BLaER1 treated with 17β-estradiol and CSF1 and Interleukin-3, amounts not matched to agents 10 nM and 100 nM (cell line): ENCODE data around the gene ARVCF.

Source experiments
- H3K27ac ChIP-seq, 11 experiments: shearing (Covaris generic); formaldehyde crosslinking; 2 replicates each; pipeline ENCODE4 v1.8.1; 2022
- H3K27me3 ChIP-seq, 11 experiments: shearing (Covaris generic); formaldehyde crosslinking; 2 replicates each; pipeline ENCODE4 v1.8.1; 2022
- H3K36me3 ChIP-seq, 11 experiments: shearing (Covaris generic); formaldehyde crosslinking; 2 replicates each; pipeline ENCODE4 v1.8.1; 2022
- H3K4me1 ChIP-seq, 10 experiments: shearing (Covaris generic); formaldehyde crosslinking; 2 replicates each; pipeline ENCODE4 v1.8.1; 2022
- H3K4me2 ChIP-seq, 11 experiments: shearing (Covaris generic); formaldehyde crosslinking; 2 replicates each; pipeline ENCODE4 v1.8.1; 2022
- H3K4me3 ChIP-seq, 10 experiments: shearing (Covaris generic); formaldehyde crosslinking; 2 replicates each; pipeline ENCODE4 v1.8.1; 2022
- H3K9ac ChIP-seq, 11 experiments: shearing (Covaris generic); formaldehyde crosslinking; 2 replicates each; pipeline ENCODE4 v1.8.1; 2022
- H3K9me3 ChIP-seq, 11 experiments: shearing (Covaris generic); formaldehyde crosslinking; replicated peaks in 1 of 11; 2 replicates each; pipeline ENCODE4 v1.8.1; 2022
- H4K20me1 ChIP-seq, 11 experiments: shearing (Covaris generic); formaldehyde crosslinking; 2 replicates each; pipeline ENCODE4 v1.8.1; 2022
- Cebpa-rat ChIP-seq, 11 experiments: shearing (Covaris generic); IDR thresholded peaks; 2 replicates each; pipeline ENCODE4 v1.8.1; 2022

Gene ARVCF

DNA sequence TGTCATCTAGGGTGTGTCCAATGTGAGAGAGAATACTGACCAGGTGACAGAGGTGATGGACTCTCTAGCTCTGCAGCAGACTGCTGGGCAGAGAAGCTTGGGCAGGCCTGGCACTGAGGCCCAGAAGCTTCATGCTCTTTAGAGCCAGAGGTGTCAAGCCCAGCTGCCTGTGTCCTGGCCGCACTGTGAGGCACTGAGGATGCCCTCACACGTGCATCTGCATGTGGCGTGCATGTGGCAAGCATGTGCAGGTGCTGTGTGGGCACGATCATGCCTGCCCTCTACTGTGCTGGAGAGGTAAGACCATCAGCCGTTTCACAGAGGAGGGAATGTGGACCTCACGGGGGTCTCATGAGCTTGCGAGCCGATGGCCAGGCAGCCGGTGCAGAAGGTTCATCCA lies 59.2 kb downstream of the ARVCF start:
- no peaks in the 10 kb centered on the region for H3K9me3 ChIP-seq
- H3K4me3 ChIP-seq: no peak overlapping the region
- peaks cover 83 to 99% (median 91%) of the 10 kb centered on the region in 11 experiments for H4K20me1 ChIP-seq
- H3K27ac ChIP-seq: no peak overlapping the region
- H3K9ac ChIP-seq: no peak overlapping the region
- TF ChIP-seq Cebpa-rat (IDR thresholded peaks at IDR 0.05): no peak
- H3K4me2 ChIP-seq: peak overlapping the region in 1 of 11 experiments; percentile 30; a peak in 1 of 22 replicates
- no peaks in the 10 kb centered on the region for H3K27me3 ChIP-seq
- H3K4me1 ChIP-seq: peaks cover 50 to 97% (median 86%) of the 10 kb centered on the region in 10 experiments
- peaks cover 10 to 41% (median 21%) of the 10 kb centered on the region in 11 experiments; a peak in 20 of 22 replicates for H3K36me3 ChIP-seq

DNA sequence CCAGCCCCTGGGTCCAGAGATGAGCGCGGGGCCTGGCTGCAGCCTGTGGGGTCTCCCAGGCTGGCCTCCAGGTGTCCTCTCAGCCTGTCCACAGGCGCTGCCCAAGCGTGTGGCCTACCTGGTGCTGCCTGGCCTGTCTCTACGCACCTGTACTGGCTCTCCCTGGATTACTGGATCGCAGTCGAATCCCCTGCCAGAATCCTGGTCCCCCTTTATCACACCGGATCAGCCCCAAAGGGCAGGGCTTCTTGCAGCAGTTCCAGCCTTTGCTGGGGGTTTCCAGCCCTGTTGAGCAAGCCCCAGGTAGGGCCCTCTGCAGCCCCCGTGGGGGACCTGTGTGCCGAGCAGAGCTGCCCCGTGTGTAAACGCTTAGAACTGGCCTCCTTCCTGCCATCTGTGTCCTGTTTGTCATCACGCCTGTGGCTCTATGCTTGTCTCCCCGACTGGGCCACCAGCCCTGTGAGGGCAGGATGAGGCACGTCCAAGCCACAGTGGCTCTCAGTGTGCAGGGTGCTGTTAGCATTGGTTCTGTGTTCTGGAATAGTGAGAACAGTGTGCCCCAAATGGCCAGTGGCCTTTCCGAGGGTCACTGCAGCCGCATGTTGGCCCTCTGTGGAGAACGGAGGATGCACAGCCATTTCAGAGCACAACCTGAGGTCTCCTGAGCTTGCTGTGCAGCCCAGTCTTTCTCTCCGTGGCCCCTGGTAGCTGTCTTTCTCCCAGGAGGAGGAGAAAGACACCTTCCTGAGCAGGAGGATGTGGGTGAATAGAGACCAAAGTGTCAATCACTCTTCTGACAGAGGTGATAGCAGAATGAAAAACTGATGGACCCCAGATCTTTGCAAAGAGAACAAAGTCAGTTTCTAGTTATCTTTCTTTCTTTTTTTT lies 61.1 kb downstream of the ARVCF start:
- H3K4me3 ChIP-seq: no peak overlapping the region
- H3K9ac ChIP-seq: peak overlapping the region in 9 of 11 experiments; percentile 8 to 53 (median 35); a peak in 10 of 22 replicates
- H3K9me3 ChIP-seq: no peaks in the 10 kb centered on the region
- H3K4me1 ChIP-seq: peaks cover 39 to 96% (median 87%) of the 10 kb centered on the region in 10 experiments
- H3K27me3 ChIP-seq: no peaks in the 10 kb centered on the region
- H3K36me3 ChIP-seq: peaks cover 0 to 42% (median 22%) of the 10 kb centered on the region in 11 experiments; a peak in 15 of 22 replicates
- no peak for TF ChIP-seq Cebpa-rat (IDR thresholded peaks at IDR 0.05)
- peak overlapping the region; percentile 21 to 76 (median 58); a peak in 20 of 22 replicates for H3K4me2 ChIP-seq
- H4K20me1 ChIP-seq: peaks cover 69 to 99% (median 92%) of the 10 kb centered on the region in 11 experiments
- peak overlapping the region in 7 of 11 experiments; percentile 24 to 58 (median 47); a peak in 11 of 22 replicates for H3K27ac ChIP-seq

DNA sequence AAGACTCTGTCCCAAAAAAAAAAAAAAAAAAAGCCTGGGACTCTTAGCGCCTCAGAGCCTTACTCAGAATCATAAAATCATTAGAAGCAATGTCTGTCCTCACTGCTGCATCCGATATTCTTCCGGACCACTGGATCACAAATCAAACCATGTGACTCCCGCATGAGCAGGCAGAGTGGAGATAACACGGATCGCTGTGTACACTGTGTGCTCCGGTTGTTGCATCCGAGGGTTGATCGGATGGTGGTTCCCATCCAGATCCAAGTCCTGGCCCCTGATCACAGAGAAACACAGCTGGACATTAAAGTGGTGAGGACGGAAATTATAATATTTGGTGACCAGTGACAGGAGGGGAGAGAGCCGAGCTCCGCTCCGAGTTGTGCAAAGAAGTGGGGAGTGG lies 65.3 kb downstream of the ARVCF start:
- Histone ChIP-seq H3K4me3 (no peak overlapping the region), H3K9me3 (no peaks in the 10 kb centered on the region), H3K27ac (peak overlapping the region in 4 of 11 experiments; percentile 14 to 56 (median 22); a peak in 7 of 22 replicates), H3K4me2 (peak overlapping the region in 9 of 11 experiments; percentile 17 to 99 (median 62); a peak in 18 of 22 replicates), H3K36me3 (peaks cover 0 to 50% (median 34%) of the 10 kb centered on the region in 11 experiments; a peak in 16 of 22 replicates), H4K20me1 (peaks cover 34 to 93% (median 78%) of the 10 kb centered on the region in 11 experiments), H3K27me3 (no peaks in the 10 kb centered on the region), H3K9ac (peak overlapping the region in 2 of 11 experiments; percentile 2 to 49; a peak in 2 of 22 replicates), H3K4me1 (peaks cover 57 to 100% (median 96%) of the 10 kb centered on the region in 10 experiments)
- no peak for TF ChIP-seq Cebpa-rat (IDR thresholded peaks at IDR 0.05)

DNA sequence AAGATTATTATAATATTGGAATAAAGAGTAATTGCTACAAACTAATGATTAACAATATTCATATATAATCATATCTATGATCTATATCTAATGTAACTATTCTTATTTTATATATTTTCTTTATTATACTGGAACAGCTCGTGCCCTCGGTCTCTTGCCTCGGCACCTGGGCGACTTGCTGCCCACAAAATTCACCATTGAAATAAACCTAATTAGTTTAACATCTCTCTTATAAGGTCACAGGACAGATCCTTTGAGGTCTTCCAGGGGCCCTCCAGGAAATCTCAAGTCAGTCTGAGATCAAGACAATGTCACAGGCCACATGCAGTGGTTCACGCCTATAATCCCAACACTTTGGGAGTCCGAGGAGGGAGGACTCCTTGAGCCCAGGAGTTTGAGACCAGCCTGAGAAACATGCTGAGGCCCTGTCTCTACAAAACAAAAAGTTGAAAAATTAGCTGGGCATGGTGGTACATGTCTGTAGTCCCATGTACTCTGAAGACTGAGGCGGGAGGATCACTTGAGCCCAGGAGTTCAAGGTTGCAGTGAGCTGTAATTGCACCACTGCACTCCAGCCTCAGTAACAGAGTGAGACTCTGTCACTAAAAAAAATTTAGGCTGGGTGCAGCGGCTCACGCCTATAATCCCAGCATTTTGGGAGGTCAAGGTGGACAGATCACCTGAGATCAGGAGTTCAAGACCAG lies 68.4 kb downstream of the ARVCF start:
- no peak for TF ChIP-seq Cebpa-rat (IDR thresholded peaks at IDR 0.05)
- peak overlapping the region; percentile 23 to 74 (median 56); a peak in 18 of 22 replicates for H3K9ac ChIP-seq
- peaks cover 75 to 100% (median 96%) of the 10 kb centered on the region in 10 experiments for H3K4me1 ChIP-seq
- peaks cover 4 to 68% (median 46%) of the 10 kb centered on the region in 11 experiments; a peak in 18 of 22 replicates for H4K20me1 ChIP-seq
- H3K9me3 ChIP-seq: no peaks in the 10 kb centered on the region
- H3K36me3 ChIP-seq: peaks cover 0 to 43% (median 31%) of the 10 kb centered on the region in 11 experiments; a peak in 15 of 22 replicates
- no peaks in the 10 kb centered on the region for H3K27me3 ChIP-seq
- peak overlapping the region; percentile 68 to 99 (median 96) for H3K4me2 ChIP-seq
- H3K4me3 ChIP-seq: peak overlapping the region in 1 of 10 experiments; percentile 17; a peak in 1 of 20 replicates
- H3K27ac ChIP-seq: peak overlapping the region in 10 of 11 experiments; percentile 5 to 83 (median 56); a peak in 17 of 22 replicates

DNA sequence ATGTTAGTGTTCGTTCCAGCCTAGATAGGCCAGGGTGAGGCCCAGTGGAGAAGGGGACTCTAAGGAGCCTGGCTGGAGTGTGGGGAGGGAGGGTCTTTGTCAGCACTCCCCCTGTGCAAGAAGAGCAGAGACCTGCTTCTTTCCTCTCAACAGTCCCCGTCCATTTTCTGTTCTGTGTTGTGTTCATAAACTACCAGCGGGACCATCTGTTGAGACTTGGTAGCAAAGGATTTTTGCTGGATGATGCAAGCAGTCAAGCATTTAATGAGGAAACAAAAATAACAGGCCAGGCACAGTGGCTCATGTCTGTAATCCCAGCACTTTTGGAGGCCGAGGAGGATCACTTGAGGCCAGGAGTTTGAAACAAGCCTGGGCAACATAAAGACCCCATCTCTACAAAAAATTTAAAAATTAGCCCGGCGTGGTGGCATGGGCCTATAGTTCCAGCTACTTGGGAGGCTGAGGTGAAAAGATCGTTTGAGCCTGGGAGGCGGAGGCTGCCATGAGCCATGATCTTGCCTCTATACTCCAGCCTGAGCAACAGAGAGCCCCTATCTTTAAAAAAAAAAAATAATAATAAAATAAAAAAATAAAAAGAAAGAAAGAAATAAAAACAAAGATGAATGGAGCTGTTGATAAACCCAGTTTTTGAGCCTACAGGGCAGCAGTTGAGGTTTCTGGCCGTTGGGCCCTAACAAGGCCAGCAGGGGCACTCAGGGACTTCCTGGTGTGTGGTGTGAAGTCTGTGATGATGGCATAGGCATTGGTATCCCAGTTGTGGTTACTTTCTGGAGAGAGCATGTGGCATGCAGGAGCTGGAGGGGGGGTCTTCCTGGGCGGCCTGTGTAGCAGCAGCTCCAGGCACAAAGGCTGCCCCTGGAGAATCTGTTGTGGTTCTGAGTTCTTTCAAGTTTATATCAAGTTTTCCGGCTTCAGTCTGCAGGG lies 73.3 kb downstream of the ARVCF start:
- H3K4me1 ChIP-seq: peaks cover 69 to 82% (median 78%) of the 10 kb centered on the region in 10 experiments
- peak overlapping the region; percentile 93 to 99 (median 97) for H3K4me2 ChIP-seq
- H3K4me3 ChIP-seq: peak overlapping the region; percentile 71 to 90 (median 82)
- TF ChIP-seq Cebpa-rat (IDR thresholded peaks at IDR 0.05): peak in 1 of 11 experiments; percentile 7; a peak in 1 of 22 replicates
- H4K20me1 ChIP-seq: peaks cover 0 to 23% (median 9%) of the 10 kb centered on the region in 11 experiments; a peak in 11 of 22 replicates
- H3K36me3 ChIP-seq: peaks cover 0 to 10% (median 3%) of the 10 kb centered on the region in 11 experiments; a peak in 7 of 22 replicates
- no peaks in the 10 kb centered on the region for H3K27me3 ChIP-seq
- no peaks in the 10 kb centered on the region; a peak in 2 of 22 replicates for H3K9me3 ChIP-seq
- H3K9ac ChIP-seq: peak overlapping the region; percentile 88 to 99 (median 94)
- H3K27ac ChIP-seq: peak overlapping the region; percentile 87 to 100 (median 96)

DNA sequence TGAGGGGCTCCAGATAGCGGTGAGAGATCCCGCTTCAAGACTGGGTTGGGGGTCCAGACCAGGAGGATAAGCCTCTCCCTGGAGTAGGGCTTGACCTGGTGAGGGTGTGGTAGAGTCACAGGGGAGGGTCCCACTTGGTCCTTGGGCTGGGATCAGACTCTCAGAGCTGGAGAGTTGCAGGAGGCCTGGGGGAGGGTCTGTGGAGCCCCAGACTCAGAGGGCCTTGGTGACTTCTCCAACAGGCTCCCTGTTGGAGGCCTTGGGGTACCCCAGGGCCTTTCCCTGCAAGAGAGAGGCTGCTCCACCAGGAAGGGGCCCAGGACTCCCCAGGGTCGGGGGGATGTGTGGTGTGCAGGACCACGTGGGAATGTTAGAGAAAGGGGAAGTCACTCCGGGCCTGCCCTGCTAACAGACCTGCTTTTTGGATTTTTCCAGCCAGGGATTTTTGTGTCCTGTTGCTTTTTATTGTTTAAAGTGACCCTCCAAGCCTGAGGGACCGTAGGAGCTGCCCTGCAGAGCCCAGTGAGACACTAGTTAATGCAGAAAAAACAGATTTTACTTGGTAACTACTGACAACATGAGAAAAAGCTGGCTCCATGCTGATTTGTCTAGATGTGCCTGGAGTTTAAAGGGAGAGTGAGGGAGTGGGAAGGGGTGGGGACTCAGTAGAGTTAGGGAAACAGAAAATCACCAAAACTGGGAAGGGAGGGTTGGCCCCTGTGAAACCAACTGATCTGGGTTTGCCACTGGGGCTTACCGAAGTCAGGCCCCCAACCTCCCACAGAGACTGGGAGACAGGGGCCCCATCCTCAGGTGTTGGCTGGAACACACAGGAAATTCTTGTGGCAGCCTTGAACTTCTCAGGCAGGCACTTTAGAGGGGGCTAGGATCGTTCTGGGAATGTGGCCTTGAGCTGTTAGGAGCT lies 74.2 kb downstream of the ARVCF start:
- Histone ChIP-seq H3K4me1 (peaks cover 61 to 79% (median 70%) of the 10 kb centered on the region in 10 experiments), H3K4me3 (peak overlapping the region; percentile 71 to 90 (median 82)), H3K9me3 (peaks cover 0 to 9% (median 6%) of the 10 kb centered on the region in 11 experiments; a peak in 18 of 22 replicates), H3K4me2 (peak overlapping the region; percentile 93 to 99 (median 97)), H3K27ac (peak overlapping the region; percentile 87 to 100 (median 96)), H4K20me1 (peaks cover 0 to 15% (median 4%) of the 10 kb centered on the region in 11 experiments; a peak in 6 of 22 replicates), H3K36me3 (peaks cover 4 to 17% (median 6%) of the 10 kb centered on the region in 11 experiments; a peak in 21 of 22 replicates), H3K27me3 (no peaks in the 10 kb centered on the region), H3K9ac (peak overlapping the region; percentile 88 to 99 (median 94))
- TF ChIP-seq Cebpa-rat (IDR thresholded peaks at IDR 0.05): no peak
